Left ventricle myocardium inferior (tissue), 1 donor: Measurements from ENCODE around the gene MVB12B. TPM values are rescaled to one million over a fixed set of nuclear protein-coding genes. Genes with fewer than 3 reads are reported as not detected.

ENCODE experiments used
- DNase-seq: peaks from one replicate; pipeline ENCODE4 v3.0.0-alpha.2; 2020
- H3K27ac ChIP-seq: fragments of 200-600 bp; replicated peaks from 2 replicates; pipeline ENCODE4 v1.8.0; 2021
- H3K27me3 ChIP-seq: fragments of 200-600 bp; 2 replicates; pipeline ENCODE4 v1.8.0; 2021; ENCODE audit warnings: low read depth
- H3K36me3 ChIP-seq: fragments of 200-600 bp; 2 replicates; pipeline ENCODE4 v1.8.0; 2021
- H3K4me1 ChIP-seq: fragments of 200-600 bp; 2 replicates; pipeline ENCODE4 v1.8.0; 2021
- H3K4me3 ChIP-seq: fragments of 200-600 bp; 2 replicates; pipeline ENCODE4 v1.8.0; 2021; ENCODE audit warnings: mild to moderate bottlenecking, moderate library complexity
- H3K9me3 ChIP-seq: fragments of 200-600 bp; replicated peaks from 2 replicates; pipeline ENCODE4 v1.8.0; 2021
- CTCF ChIP-seq: fragments of 200-600 bp; IDR thresholded peaks from 2 replicates; pipeline ENCODE4 v1.8.0; 2021; ENCODE audit warnings: antibody characterized with exemption, mild to moderate bottlenecking, borderline replicate concordance
- intact Hi-C: fragments of 100-400 bp; cut with micrococcal nuclease; formaldehyde crosslinking; loops from one replicate; pipeline ENCODE4 v1.11.0; 2022
- total RNA-seq: library from RNA; stranded (reverse); fragmentation: NEBNext Ultra II Directional; extraction: Animal tissue kit (Norgen Biotek cat#: 25700); gene quantifications from one replicate; pipeline ENCODE4 v1.2.1, GENCODE V29; 2021
- donor health status: DM: no; HTN: yes; CAD: no; lungs with severe emphysema.

The MVB12B gene
- total RNA-seq, 1 donor from 2014 or later = 11.2 TPM

- Histone ChIP-seq H3K4me1 (peaks cover 9% of the 10 kb centered on the region), H3K27me3 (no peaks in the 10 kb centered on the region), H3K36me3 (peaks cover 5% of the 10 kb centered on the region), H3K4me3 (no peak overlapping the region), H3K9me3 (peaks cover 9% of the 10 kb centered on the region), H3K27ac (peak overlapping the region; percentile 45)
- no peak for DNase-seq
- no peak for TF ChIP-seq CTCF
- intact Hi-C loops = no loop called here
Measured at GRCh38 chr9:126367139-126367538, 40.5 kb downstream of the MVB12B start.

- Histone ChIP-seq H3K4me3 (no peak overlapping the region), H3K4me1 (peaks cover 9% of the 10 kb centered on the region), H3K27ac (no peak overlapping the region), H3K27me3 (no peaks in the 10 kb centered on the region), H3K9me3 (peaks cover 4% of the 10 kb centered on the region), H3K36me3 (peaks cover 5% of the 10 kb centered on the region)
- DNase-seq = no peak
- TF ChIP-seq CTCF = no peak
- intact Hi-C loops = no loop called here
Measured at GRCh38 chr9:126367616-126368015, 41.0 kb downstream of the MVB12B start.

- peaks cover under 1% of the 10 kb centered on the region for H3K9me3 ChIP-seq
- peaks cover 2% of the 10 kb centered on the region for H3K36me3 ChIP-seq
- no peak overlapping the region for H3K27ac ChIP-seq
- no peak for DNase-seq
- no peaks in the 10 kb centered on the region for H3K27me3 ChIP-seq
- peaks cover 13% of the 10 kb centered on the region for H3K4me1 ChIP-seq
- TF ChIP-seq CTCF = no peak
- intact Hi-C loops = no loop called here
- no peak overlapping the region for H3K4me3 ChIP-seq
Measured at GRCh38 chr9:126368020-126368419, 41.4 kb downstream of the MVB12B start.

- intact Hi-C loops = no loop called here
- peaks cover 43% of the 10 kb centered on the region for H3K4me1 ChIP-seq
- no peak for TF ChIP-seq CTCF
Measured at GRCh38 chr9:126371007-126371870, 44.6 kb downstream of the MVB12B start.

GRCh38 chr9:126372716-126373115, 46.1 kb downstream of the MVB12B start:
- Histone ChIP-seq H3K27me3 (no peaks in the 10 kb centered on the region), H3K27ac (peak overlapping the region; percentile 17), H3K9me3 (no peaks in the 10 kb centered on the region), H3K4me1 (peaks cover 49% of the 10 kb centered on the region), H3K4me3 (no peak overlapping the region), H3K36me3 (no peaks in the 10 kb centered on the region)
- no peak for DNase-seq
- no peak for TF ChIP-seq CTCF
- intact Hi-C loops = no loop called here

More at GRCh38 chr9:126371007-126371870, 44.6 kb downstream of the MVB12B start:
- no peak for DNase-seq
- Histone ChIP-seq H3K4me3 (no peak overlapping the region), H3K27ac (no peak overlapping the region), H3K36me3 (no peaks in the 10 kb centered on the region), H3K9me3 (no peaks in the 10 kb centered on the region), H3K27me3 (no peaks in the 10 kb centered on the region)
